Activated naive CD8-positive, alpha-beta T cell treated with anti-CD3 and anti-CD28 coated beads, Interleukin-2, amount 10 ng/mL, durations not matched to agents 7 days and 5 days (primary cell): ENCODE data around the gene EREG. TPM values are rescaled to one million over a fixed set of nuclear protein-coding genes. Genes with fewer than 3 reads are reported as not detected.

Source experiments
- ATAC-seq: fragments of 150-1000 bp; cut with Tn5 transposase; one replicate; pipeline ENCODE4 v1.10.0; 2021; ENCODE audit warnings: low read depth, moderate library complexity
- POLR2A ChIA-PET: fragments of 350-600 bp; sonication (Branson Sonifier 250); formaldehyde crosslinking; loops from one replicate; lab custom pipeline; 2021; ENCODE audit warnings: antibody characterized with exemption; lab: Charles Lee
- DNase-seq: peaks from one replicate; pipeline ENCODE4 v3.0.0; 2021
- H3K27ac Mint-ChIP-seq: one replicate; pipeline ENCODE4 v1.8.0; 2022; ENCODE audit warnings: mild to moderate bottlenecking, mixed read lengths
- H3K27me3 Mint-ChIP-seq: one replicate; pipeline ENCODE4 v1.8.0; 2022; ENCODE audit warnings: mild to moderate bottlenecking, moderate library complexity, mixed read lengths
- H3K36me3 Mint-ChIP-seq: one replicate; pipeline ENCODE4 v1.8.0; 2021; ENCODE audit warnings: mild to moderate bottlenecking, mixed read lengths
- H3K4me1 Mint-ChIP-seq: one replicate; pipeline ENCODE4 v1.8.0; 2021; ENCODE audit warnings: mixed read lengths
- H3K4me3 Mint-ChIP-seq: one replicate; pipeline ENCODE4 v1.8.0; 2022; ENCODE audit warnings: mild to moderate bottlenecking, moderate library complexity, mixed read lengths
- H3K9me3 Mint-ChIP-seq: one replicate; pipeline ENCODE4 v1.8.0; 2021; ENCODE audit warnings: mixed read lengths
- total RNA-seq, 2 experiments: library from RNA; stranded (reverse); gene quantifications; one replicate each; pipeline ENCODE4 v1.2.3, GENCODE V29; 2021

Gene EREG, protein sequence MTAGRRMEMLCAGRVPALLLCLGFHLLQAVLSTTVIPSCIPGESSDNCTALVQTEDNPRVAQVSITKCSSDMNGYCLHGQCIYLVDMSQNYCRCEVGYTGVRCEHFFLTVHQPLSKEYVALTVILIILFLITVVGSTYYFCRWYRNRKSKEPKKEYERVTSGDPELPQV
- not detected for total RNA-seq

DNA sequence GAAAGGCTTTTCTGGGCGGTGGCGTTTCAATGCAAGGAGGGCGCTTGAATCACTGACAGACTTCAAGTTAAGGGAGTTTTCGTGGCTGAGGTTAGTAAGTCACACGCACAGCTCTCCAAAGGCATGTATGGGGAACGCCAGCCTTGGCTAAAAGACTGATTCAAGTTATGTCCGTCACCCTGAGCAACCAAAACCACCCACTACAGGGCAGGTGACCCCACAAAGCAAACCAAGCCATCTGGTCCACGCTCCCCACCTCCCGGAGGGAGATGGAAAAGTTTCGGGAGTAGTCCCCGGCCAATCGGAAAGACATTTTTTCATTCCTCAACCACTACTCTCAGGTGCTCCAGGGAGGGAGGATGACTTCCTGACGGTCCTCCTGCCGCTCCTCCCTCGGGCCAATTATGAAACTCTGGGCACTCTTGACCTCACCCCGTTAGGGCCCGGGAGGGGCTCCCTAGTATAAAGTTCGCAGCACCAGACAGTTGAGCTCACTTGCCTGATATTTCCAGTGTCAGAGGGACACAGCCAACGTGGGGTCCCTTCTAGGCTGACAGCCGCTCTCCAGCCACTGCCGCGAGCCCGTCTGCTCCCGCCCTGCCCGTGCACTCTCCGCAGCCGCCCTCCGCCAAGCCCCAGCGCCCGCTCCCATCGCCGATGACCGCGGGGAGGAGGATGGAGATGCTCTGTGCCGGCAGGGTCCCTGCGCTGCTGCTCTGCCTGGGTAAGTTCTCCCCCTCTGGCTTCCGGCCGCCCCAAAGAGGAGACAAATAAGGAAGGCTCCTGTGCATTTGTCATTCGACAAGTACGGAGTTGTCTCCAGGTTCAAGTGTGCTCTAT, at the start of gene EREG:
Gene EREG, plus strand, starts transcription at position 494 of the 840 bp plus-strand sequence. Its CDS starts 164 bp downstream, at position 658.
- POLR2A ChIA-PET: interaction anchor here (0.5 kb wide), 1 partner anchor 309 kb away, joined by 5 read pairs; no protein-coding TSS in a partner anchor
- DNase-seq: peak; percentile 44
- Mint-ChIP-seq H3K9me3 (no peaks in the 10 kb centered on the region), H3K4me1 (peaks cover 6% of the 10 kb centered on the region), H3K36me3 (no peaks in the 10 kb centered on the region), H3K27me3 (peaks cover 41% of the 10 kb centered on the region), H3K4me3 (peak within 1 kb of the TSS; percentile 71), H3K27ac (no peak within 1 kb of the TSS)
- peak; percentile 78 for ATAC-seq

DNA sequence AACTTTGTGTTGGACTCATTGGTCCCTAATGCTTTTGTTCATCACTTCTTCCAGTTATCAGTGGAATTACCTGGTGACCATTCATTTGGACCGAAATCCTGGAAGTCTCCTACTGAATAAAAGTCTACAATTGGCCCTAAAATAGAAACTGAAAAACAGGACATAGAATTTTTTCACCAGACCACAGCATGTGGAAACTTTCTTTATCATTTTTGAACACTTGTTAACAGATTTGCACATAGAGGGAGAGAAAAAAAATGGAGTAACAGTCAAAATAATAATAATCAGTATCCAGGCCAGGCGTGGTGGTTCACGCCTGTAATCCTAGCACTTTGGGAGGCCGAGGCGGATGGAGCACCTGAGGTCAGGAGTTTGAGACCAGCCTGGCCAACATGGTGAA, 49.6 kb upstream of the EREG start:
- H3K4me3 Mint-ChIP-seq: no peak overlapping the region
- ATAC-seq (no peak), DNase-seq (no peak)
- no peak overlapping the region for H3K27ac Mint-ChIP-seq
- H3K4me1 Mint-ChIP-seq: peaks cover under 1% of the 10 kb centered on the region
- H3K9me3 Mint-ChIP-seq: no peaks in the 10 kb centered on the region
- peaks cover 4% of the 10 kb centered on the region for H3K27me3 Mint-ChIP-seq
- H3K36me3 Mint-ChIP-seq: no peaks in the 10 kb centered on the region
- POLR2A ChIA-PET: no interaction called here

DNA sequence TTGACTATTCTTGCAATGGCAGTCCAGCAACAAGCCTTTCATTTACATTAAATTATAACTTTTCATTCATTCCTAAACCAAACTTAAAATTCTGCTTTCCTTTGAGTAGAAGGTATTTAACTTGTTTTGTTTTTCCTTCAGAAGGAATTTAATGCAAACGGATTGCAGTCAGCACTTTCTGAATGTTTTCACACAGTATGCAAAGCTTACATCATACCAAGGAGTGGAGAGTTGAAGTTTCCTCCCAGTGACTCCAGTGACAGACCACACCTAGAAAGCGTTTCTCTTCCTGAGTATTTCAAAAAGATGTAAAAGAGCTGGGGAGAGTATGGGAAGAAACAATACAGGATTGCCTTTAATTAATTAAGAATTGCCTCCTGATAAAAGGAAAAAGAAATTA, 48.5 kb upstream of the EREG start:
- Mint-ChIP-seq H3K4me3 (no peak overlapping the region), H3K27me3 (peaks cover 13% of the 10 kb centered on the region), H3K4me1 (peaks cover 5% of the 10 kb centered on the region), H3K9me3 (no peaks in the 10 kb centered on the region), H3K27ac (no peak overlapping the region), H3K36me3 (no peaks in the 10 kb centered on the region)
- no peak for ATAC-seq
- POLR2A ChIA-PET: no interaction called here
- DNase-seq: no peak

DNA sequence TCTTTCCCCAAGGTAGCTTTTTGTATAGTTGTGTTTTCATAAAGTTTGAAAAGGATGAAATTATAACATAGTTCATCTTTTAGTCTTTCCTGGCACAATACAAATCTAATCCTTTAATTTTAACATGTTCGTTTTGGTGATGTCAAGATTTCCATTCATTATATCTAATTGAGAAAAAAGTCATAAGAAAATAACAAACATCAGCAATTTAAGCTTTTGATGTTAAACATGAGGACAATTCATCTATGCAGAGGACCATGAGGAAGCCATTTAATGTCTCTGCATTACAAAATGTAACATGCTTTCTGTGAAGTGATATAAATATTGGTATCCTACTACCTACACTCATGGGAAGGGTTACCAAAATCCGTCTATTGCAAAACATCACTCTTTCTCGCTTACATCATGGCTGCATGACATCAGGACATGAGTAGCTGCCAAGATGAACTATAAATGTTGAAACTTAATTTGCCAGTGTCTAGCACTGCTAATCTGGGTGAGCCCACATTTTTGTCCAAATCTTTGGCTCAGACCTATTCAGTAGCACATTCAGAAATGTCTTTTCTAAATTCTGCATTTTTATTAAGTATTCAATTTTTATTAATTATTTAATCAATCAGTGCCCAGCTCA, 47.2 kb upstream of the EREG start:
- ATAC-seq (no peak), DNase-seq (no peak)
- Mint-ChIP-seq H3K27me3 (peaks cover 20% of the 10 kb centered on the region), H3K36me3 (no peaks in the 10 kb centered on the region), H3K9me3 (no peaks in the 10 kb centered on the region), H3K27ac (no peak overlapping the region), H3K4me3 (no peak overlapping the region), H3K4me1 (peaks cover 5% of the 10 kb centered on the region)
- POLR2A ChIA-PET: no interaction called here

DNA sequence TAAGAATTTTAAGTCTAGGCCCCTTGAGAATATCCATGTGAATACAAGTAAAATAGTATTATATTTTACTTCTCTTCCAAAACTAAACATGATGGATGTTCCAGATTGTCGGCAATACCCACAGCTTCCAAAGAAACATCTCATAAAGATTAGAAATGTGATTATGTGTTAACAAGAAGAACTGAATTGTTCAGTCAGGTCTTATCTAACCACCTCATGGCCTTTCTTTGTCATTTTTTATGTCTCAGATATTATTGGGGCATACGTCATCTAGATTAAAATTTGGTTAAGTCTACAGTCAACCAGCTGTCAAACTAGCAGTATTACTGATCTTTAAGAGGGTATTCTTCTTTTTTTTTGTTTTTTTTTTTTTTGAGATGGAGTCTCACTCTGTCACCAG, 46.7 kb upstream of the EREG start:
- ATAC-seq (no peak), DNase-seq (no peak)
- Mint-ChIP-seq H3K27ac (no peak overlapping the region), H3K36me3 (no peaks in the 10 kb centered on the region), H3K4me3 (no peak overlapping the region), H3K4me1 (peaks cover 5% of the 10 kb centered on the region), H3K27me3 (peaks cover 22% of the 10 kb centered on the region), H3K9me3 (no peaks in the 10 kb centered on the region)
- POLR2A ChIA-PET: no interaction called here

DNA sequence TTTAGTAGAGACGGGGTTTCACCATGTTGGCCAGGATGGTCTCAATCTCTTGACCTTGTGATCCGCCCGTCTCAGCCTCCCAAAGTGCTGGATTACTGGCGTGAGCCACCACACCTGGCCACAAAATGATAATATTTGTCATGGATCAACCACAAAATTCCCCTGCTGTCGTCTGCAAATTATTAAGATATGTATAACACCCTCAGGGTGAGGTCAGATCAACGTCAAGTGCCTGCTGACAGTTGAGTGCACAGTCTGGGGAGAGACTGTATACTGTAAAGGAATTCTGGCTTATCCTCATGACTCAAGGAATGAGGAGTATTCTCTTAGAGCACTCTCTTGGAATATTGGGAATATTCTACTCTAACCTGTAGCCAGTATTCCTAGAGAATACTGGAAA, 45.5 kb upstream of the EREG start:
- no peaks in the 10 kb centered on the region for H3K9me3 Mint-ChIP-seq
- H3K4me1 Mint-ChIP-seq: peaks cover 5% of the 10 kb centered on the region
- no peak for ATAC-seq

DNA sequence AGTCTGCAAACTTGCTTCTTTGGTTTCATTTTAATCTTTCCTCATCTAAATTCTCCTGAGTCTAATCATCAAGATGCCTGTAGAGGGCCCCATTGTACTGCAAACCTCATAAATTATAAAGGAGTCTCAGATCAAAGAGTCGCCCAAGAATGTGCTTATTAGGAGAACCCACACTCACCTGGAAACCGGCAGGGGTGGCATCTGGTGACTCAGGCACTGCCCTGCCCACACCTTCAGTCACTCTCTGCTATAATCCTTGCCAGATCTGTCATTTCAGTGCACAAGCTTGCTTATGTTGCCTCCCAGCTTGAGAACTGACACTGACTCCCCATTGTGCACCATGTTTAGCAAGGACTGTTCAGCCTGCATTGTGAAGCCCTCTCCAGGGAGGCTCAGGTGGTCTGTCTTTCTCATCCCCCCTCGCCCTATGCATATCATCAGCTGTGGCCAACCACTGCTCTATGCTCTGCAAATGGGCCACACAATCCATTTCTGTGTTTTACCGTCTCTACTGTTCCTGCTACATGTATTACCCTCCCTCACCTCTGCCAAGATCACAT, 44.3 kb upstream of the EREG start:
- DNase-seq: peak; percentile 30
- H3K27ac Mint-ChIP-seq: no peak overlapping the region
- no peaks in the 10 kb centered on the region for H3K36me3 Mint-ChIP-seq
- peaks cover 5% of the 10 kb centered on the region for H3K4me1 Mint-ChIP-seq
- peak; percentile 68 for ATAC-seq
- POLR2A ChIA-PET: no interaction called here
- peaks cover 30% of the 10 kb centered on the region for H3K27me3 Mint-ChIP-seq
- no peaks in the 10 kb centered on the region for H3K9me3 Mint-ChIP-seq
- no peak overlapping the region for H3K4me3 Mint-ChIP-seq

More for the DNA sequence above, 45.5 kb upstream of the EREG start:
- H3K27me3 Mint-ChIP-seq: peaks cover 30% of the 10 kb centered on the region
- H3K27ac Mint-ChIP-seq: no peak overlapping the region
- H3K36me3 Mint-ChIP-seq: no peaks in the 10 kb centered on the region
- DNase-seq: no peak
- no peak overlapping the region for H3K4me3 Mint-ChIP-seq
- POLR2A ChIA-PET: no interaction called here

DNA sequence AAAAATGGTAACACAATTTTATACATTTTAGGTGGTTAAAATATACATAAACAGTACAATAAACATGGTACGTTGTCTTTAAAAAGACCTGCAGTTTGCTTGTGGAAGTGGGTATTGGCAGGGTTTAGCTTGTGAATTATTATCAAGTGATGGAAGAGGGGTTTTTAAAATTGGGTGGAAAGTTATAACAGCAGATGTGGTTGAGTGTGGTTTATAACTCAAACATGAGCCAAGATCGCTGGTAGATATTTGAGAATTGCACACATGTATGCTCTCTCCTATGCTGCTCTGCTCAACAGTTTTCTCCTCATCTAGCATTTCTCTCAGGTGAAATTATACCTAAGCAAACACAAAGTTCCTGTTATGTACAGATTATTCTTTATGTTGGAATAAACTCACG, 42.6 kb upstream of the EREG start:
- DNase-seq (no peak), ATAC-seq (no peak)
- H3K4me3 Mint-ChIP-seq: no peak overlapping the region
- H3K4me1 Mint-ChIP-seq: peaks cover 5% of the 10 kb centered on the region
- no peak overlapping the region for H3K27ac Mint-ChIP-seq
- POLR2A ChIA-PET: no interaction called here
- peaks cover 30% of the 10 kb centered on the region for H3K27me3 Mint-ChIP-seq
- no peaks in the 10 kb centered on the region for H3K36me3 Mint-ChIP-seq
- no peaks in the 10 kb centered on the region for H3K9me3 Mint-ChIP-seq

DNA sequence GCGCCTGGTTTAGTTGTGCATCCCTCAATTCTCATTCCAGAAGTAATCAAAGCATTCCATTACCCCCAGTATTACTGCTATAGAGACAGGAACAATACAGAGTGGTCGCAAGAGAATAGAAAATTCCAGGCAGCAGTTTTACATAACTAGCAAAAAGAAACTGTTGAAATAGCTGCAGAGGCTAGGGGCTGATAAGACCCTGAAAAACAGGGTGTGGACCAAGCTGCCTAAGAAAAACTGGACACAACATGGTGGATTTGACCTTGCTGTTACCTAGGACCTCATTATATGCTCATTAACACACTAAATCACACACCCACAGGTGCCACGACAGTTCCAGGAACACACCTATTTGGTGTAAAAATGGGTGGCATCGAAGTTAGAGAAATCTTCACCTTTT, 41.3 kb upstream of the EREG start:
- no peaks in the 10 kb centered on the region for H3K36me3 Mint-ChIP-seq
- H3K9me3 Mint-ChIP-seq: no peaks in the 10 kb centered on the region
- no peak overlapping the region for H3K27ac Mint-ChIP-seq
- H3K4me3 Mint-ChIP-seq: no peak overlapping the region
- ATAC-seq (no peak), DNase-seq (no peak)
- H3K4me1 Mint-ChIP-seq: peaks cover 5% of the 10 kb centered on the region
- POLR2A ChIA-PET: no interaction called here
- H3K27me3 Mint-ChIP-seq: peaks cover 29% of the 10 kb centered on the region

DNA sequence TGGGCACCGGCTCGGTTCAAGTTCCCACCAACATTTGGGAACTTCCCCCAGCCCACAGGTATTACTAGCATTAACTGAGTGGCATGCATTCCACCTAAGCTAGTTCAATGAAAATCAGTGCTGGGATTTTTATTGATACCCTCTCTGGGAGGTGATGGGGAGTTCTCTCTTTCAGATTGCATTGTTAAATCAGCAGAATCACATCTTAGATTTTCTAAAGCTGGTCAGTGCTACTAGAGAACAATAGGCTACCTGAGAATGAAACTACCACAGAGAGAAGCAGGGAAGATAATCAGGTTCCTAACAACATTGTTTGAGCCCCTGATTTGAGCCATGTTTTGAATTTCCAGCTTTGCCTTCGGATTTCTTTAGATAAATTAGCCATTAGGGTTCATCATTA, 40.7 kb upstream of the EREG start:
- POLR2A ChIA-PET: no interaction called here
- Mint-ChIP-seq H3K9me3 (no peaks in the 10 kb centered on the region), H3K36me3 (no peaks in the 10 kb centered on the region), H3K4me1 (peaks cover 5% of the 10 kb centered on the region), H3K27ac (no peak overlapping the region), H3K27me3 (peaks cover 34% of the 10 kb centered on the region), H3K4me3 (no peak overlapping the region)
- no peak for DNase-seq
- no peak for ATAC-seq

DNA sequence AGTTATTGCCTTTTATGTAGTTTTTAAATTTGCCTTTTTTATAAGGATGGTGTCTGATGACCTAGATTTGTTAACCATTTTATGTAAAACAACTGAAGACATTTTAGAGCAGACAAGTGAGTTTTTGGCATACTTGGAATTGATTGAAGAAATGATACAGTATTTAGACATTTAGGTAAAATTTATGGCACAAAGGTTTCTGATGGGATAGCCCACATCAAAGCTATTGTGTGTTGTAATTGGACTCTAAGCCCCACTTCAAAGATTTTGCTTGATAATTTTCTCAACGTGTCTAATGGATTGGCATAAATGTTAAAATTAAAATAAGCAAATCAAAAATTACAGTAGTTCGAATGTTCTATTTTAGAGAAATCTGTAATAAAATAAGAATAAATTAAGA, 39.1 kb upstream of the EREG start:
- peaks cover under 1% of the 10 kb centered on the region for H3K4me1 Mint-ChIP-seq
- H3K4me3 Mint-ChIP-seq: no peak overlapping the region
- no peaks in the 10 kb centered on the region for H3K9me3 Mint-ChIP-seq
- ATAC-seq: no peak
- H3K27ac Mint-ChIP-seq: no peak overlapping the region
- H3K27me3 Mint-ChIP-seq: peaks cover 34% of the 10 kb centered on the region
- POLR2A ChIA-PET: no interaction called here
- DNase-seq: no peak
- H3K36me3 Mint-ChIP-seq: no peaks in the 10 kb centered on the region

DNA sequence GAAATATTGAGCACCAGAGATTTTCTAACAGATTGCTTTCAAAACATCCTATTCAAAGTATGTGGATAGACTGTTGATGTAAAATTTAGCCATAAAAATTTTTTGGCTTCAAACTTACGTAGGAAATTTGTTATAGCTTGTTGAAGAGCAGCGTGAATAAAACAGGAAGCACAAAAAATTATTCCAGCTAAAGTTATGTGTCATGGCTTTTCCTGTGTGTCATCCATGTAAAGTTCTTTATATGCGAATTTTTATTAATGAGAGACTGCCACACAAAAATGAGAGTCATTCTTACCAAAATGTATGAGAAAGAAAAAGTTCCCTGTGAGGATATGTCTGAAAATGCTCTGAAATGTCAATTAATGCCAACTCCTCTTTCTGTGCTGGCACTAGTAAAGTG, 37.2 kb upstream of the EREG start:
- H3K27me3 Mint-ChIP-seq: peaks cover 33% of the 10 kb centered on the region
- no peak for DNase-seq
- no peak for ATAC-seq
- POLR2A ChIA-PET: no interaction called here
- no peaks in the 10 kb centered on the region for H3K36me3 Mint-ChIP-seq
- H3K9me3 Mint-ChIP-seq: no peaks in the 10 kb centered on the region
- no peak overlapping the region for H3K27ac Mint-ChIP-seq
- no peak overlapping the region for H3K4me3 Mint-ChIP-seq
- H3K4me1 Mint-ChIP-seq: no peaks in the 10 kb centered on the region

DNA sequence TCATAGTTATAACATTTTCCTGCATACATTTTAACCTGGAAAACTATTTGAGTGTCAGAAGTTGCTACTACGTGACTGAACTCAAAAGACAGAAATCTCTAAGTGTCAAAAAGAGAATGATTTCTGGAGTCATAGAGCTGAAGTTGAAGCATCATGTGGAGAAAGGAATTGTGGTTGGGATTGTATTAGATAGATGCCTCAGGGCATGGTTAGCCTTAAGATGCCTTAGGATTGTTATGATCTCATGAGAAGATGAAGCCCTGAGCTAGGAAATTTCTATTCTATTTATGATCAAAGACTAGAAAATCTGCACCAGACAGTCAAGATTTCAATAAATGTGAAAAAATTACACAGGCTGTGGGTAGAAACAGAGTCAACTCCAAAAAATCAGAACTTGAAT, 36.4 kb upstream of the EREG start:
- Mint-ChIP-seq H3K4me1 (no peaks in the 10 kb centered on the region), H3K27me3 (peaks cover 29% of the 10 kb centered on the region), H3K36me3 (no peaks in the 10 kb centered on the region), H3K9me3 (no peaks in the 10 kb centered on the region), H3K4me3 (no peak overlapping the region), H3K27ac (no peak overlapping the region)
- POLR2A ChIA-PET: no interaction called here
- ATAC-seq (no peak), DNase-seq (no peak)
